Large intestine (tissue), 3 donors: Measurements from ENCODE around the gene CPA4. TPM values are rescaled to one million over a fixed set of nuclear protein-coding genes. Genes with fewer than 3 reads are reported as not detected.
"Not testable (repeated sequence)": the region's sequence is repeated elsewhere in the genome, so short reads cannot be mapped to it uniquely, and the experiment has no call there.

Experiments
- DNase-seq, 2 donors: peaks; one replicate each; pipeline versions ENCODE4 v3.0.0 to v3.0.0-alpha.2; 2013
- H3K27ac ChIP-seq: one replicate; pipeline ENCODE4 v1.5.1; 2013; ENCODE audit warnings: low read length
- H3K27me3 ChIP-seq: 2 replicates; pipeline ENCODE4 v1.6.1; 2013; ENCODE audit warnings: low read length; ENCODE audit not compliant: control insufficient read depth, insufficient read depth
- H3K36me3 ChIP-seq: 2 replicates; pipeline ENCODE4 v1.6.1; 2013; ENCODE audit warnings: low read length; ENCODE audit not compliant: control insufficient read depth, insufficient read depth
- H3K4me1 ChIP-seq: one replicate; pipeline ENCODE4 v1.6.1; 2013; ENCODE audit warnings: low read length; ENCODE audit not compliant: control insufficient read depth, insufficient read depth
- H3K4me3 ChIP-seq: one replicate; pipeline ENCODE4 v1.5.1; 2013; ENCODE audit warnings: low read length
- H3K9me3 ChIP-seq: one replicate; pipeline ENCODE4 v1.6.1; 2013; ENCODE audit warnings: mild to moderate bottlenecking, low read depth, low read length, moderate library complexity; ENCODE audit not compliant: control insufficient read depth
- WGBS: methylation state at CpG from one replicate; pipeline ENCODE4 v1.1.5; 2013; ENCODE audit warnings: low lambda C conversion rate; ENCODE audit not compliant: insufficient coverage; 5-methylcytosine and 5-hydroxymethylcytosine counted together
- polyA plus RNA-seq: library from polyadenylated mRNA; unstranded; fragments of 120-200 nt; gene quantifications from one replicate; pipeline ENCODE4 v1.2.1, GENCODE V29; 2013

CPA4 gene
- polyA plus RNA-seq, 1 donor: 7.9 TPM

GRCh38 chr7:130302649-130303048 is 9.7 kb downstream of the CPA4 start:
- H3K27me3 ChIP-seq: no peaks in the 10 kb centered on the region
- H3K36me3 ChIP-seq: no peaks in the 10 kb centered on the region
- no peaks in the 10 kb centered on the region for H3K4me1 ChIP-seq
- DNase-seq: no peak
- no peak overlapping the region for H3K4me3 ChIP-seq
- H3K27ac ChIP-seq: no peak overlapping the region
- H3K9me3 ChIP-seq: no peaks in the 10 kb centered on the region

DNA sequence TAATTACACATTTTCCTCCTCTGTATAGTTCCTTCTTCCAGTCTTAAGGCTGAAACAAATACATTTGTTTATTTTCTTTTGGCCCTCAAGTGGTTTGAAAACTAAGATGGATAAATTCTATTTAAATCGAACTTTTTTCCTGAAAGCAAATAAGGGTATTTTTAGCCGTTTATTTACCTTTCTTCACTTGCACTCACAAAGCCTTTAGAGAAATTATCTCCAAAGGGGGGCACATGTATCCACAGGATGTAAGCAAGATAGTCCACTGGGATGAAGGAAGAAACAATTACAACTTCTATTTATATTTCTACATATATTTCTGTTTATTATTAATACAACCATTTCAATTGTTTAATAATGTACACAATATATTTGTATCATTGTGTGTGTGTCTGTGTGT is 10.2 kb downstream of the CPA4 start:
- no peaks in the 10 kb centered on the region for H3K4me1 ChIP-seq
- DNase-seq: no peak
- no peaks in the 10 kb centered on the region for H3K36me3 ChIP-seq
- H3K27me3 ChIP-seq: no peaks in the 10 kb centered on the region
- no peaks in the 10 kb centered on the region for H3K9me3 ChIP-seq
- H3K4me3 ChIP-seq: no peak overlapping the region
- 73% methylated on average over 2 of the region's 2 CpGs for WGBS
- no peak overlapping the region for H3K27ac ChIP-seq

- no peak overlapping the region for H3K27ac ChIP-seq
- DNase-seq: no peak
- H3K27me3 ChIP-seq: no peaks in the 10 kb centered on the region
- H3K4me1 ChIP-seq: no peaks in the 10 kb centered on the region
- H3K36me3 ChIP-seq: no peaks in the 10 kb centered on the region
- WGBS: no CpG with 5 or more reads among the region's 5 CpGs
- H3K4me3 ChIP-seq: no peak overlapping the region
- H3K9me3 ChIP-seq: no peaks in the 10 kb centered on the region
These were observed 10.6 kb downstream of the CPA4 start for GRCh38 chr7:130303551-130303950.

DNA sequence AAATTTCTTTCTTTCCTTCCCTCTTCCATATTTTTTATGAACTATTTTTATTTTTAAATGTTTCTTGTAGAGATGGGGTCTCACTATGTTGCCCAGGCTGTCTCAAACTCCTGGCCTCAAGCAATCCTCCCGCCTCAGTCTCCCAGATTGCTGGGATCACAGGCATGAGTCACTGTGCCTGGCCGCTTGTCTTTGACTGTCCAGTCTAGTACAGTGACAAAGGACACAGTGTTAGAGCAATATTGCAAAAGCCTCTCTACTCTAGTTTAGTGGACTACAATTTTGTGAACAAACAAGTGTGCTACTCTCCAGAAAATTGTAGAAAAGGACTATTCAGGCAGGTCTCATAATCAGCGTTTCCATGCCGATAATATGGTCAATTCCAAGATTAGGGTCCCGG is 11.0 kb downstream of the CPA4 start:
- H3K4me1 ChIP-seq: no peaks in the 10 kb centered on the region
- H3K4me3 ChIP-seq: no peak overlapping the region
- H3K9me3 ChIP-seq: no peaks in the 10 kb centered on the region
- WGBS: no CpG with 5 or more reads among the region's 5 CpGs
- no peak overlapping the region for H3K27ac ChIP-seq
- H3K27me3 ChIP-seq: no peaks in the 10 kb centered on the region
- no peak for DNase-seq
- H3K36me3 ChIP-seq: no peaks in the 10 kb centered on the region

DNA sequence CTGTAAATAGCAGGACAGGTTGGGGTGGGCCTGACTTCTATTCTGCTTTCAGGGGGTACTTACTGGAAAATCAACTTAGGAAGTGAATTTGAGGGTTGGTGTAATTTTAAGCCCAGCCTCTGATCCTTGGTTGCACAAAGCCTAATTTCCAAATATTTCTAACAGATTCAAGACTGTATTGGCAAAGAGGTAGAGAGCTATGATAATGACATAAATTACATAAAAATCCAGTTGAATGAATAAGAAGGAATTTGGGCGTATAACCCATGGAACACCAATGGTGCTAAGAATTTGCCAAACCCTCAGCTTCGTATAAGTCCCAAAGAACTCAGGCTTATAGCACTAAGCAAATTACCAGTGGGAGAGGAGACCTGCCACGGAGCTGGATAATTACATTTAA is 11.9 kb downstream of the CPA4 start:
- Histone ChIP-seq H3K9me3 (no peaks in the 10 kb centered on the region), H3K27me3 (no peaks in the 10 kb centered on the region), H3K27ac (no peak overlapping the region), H3K4me3 (no peak overlapping the region), H3K36me3 (no peaks in the 10 kb centered on the region), H3K4me1 (no peaks in the 10 kb centered on the region)
- no peak for DNase-seq
- 100% methylated on average over 1 of the region's 3 CpGs for WGBS

GRCh38 chr7:130305433-130306042 is 12.6 kb downstream of the CPA4 start:
- WGBS: no CpG with 5 or more reads among the region's 21 CpGs
- Histone ChIP-seq H3K9me3 (no peaks in the 10 kb centered on the region), H3K4me1 (no peaks in the 10 kb centered on the region), H3K4me3 (no peak overlapping the region), H3K36me3 (no peaks in the 10 kb centered on the region), H3K27ac (no peak overlapping the region), H3K27me3 (no peaks in the 10 kb centered on the region)
- DNase-seq: no peak

DNA sequence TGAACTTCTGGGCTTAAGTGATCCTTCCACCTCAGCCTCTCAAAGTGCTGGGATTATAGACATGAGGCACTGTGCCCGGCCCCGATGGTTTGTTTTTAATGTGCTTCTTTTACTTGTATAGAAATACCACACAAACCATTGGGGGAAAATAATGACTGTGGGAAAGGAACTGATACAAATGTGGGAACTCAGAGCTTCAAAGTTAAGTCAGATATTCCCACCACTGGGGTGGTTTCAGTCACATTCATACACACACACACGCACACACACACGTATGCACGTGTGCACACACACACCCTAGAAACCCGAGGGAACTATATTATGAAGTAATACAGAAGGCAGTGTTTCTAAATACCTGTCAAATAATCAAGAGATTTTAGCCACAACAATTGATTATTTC is 17.0 kb downstream of the CPA4 start:
- no peak for DNase-seq
- no peaks in the 10 kb centered on the region for H3K27me3 ChIP-seq
- no peaks in the 10 kb centered on the region for H3K9me3 ChIP-seq
- no peak overlapping the region for H3K4me3 ChIP-seq
- H3K4me1 ChIP-seq: no peaks in the 10 kb centered on the region
- WGBS: no CpG with 5 or more reads among the region's 6 CpGs
- H3K27ac ChIP-seq: no peak overlapping the region
- no peaks in the 10 kb centered on the region for H3K36me3 ChIP-seq

- DNase-seq: no peak
- Histone ChIP-seq H3K4me1 (no peaks in the 10 kb centered on the region), H3K4me3 (no peak overlapping the region), H3K27me3 (no peaks in the 10 kb centered on the region), H3K27ac (no peak overlapping the region), H3K36me3 (no peaks in the 10 kb centered on the region), H3K9me3 (no peaks in the 10 kb centered on the region)
- 100% methylated on average over 1 of the region's 6 CpGs for WGBS
These were observed 21.3 kb downstream of the CPA4 start for GRCh38 chr7:130314305-130314704.

- DNase-seq: no peak
- no peaks in the 10 kb centered on the region for H3K27me3 ChIP-seq
- H3K36me3 ChIP-seq: no peaks in the 10 kb centered on the region
- no CpG with 5 or more reads among the region's 1 CpG for WGBS
- no peak overlapping the region for H3K27ac ChIP-seq
- no peaks in the 10 kb centered on the region for H3K4me1 ChIP-seq
- H3K4me3 ChIP-seq: no peak overlapping the region
- no peaks in the 10 kb centered on the region for H3K9me3 ChIP-seq
These were observed 26.6 kb downstream of the CPA4 start for GRCh38 chr7:130319541-130319940.

GRCh38 chr7:130321542-130322229 is 28.7 kb downstream of the CPA4 start:
- not testable (repeated sequence) for H3K27ac ChIP-seq, H3K36me3 ChIP-seq, H3K4me3 ChIP-seq, H3K4me1 ChIP-seq, H3K27me3 ChIP-seq, DNase-seq, H3K9me3 ChIP-seq
- no CpG with 5 or more reads among the region's 3 CpGs for WGBS

DNA sequence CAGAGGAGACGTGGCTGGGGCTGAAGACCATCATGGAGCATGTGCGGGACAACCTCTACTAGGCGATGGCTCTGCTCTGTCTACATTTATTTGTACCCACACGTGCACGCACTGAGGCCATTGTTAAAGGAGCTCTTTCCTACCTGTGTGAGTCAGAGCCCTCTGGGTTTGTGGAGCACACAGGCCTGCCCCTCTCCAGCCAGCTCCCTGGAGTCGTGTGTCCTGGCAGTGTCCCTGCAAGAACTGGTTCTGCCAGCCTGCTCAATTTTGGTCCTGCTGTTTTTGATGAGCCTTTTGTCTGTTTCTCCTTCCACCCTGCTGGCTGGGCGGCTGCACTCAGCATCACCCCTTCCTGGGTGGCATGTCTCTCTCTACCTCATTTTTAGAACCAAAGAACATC is 29.7 kb downstream of the CPA4 start:
- H3K9me3 ChIP-seq: no peaks in the 10 kb centered on the region
- H3K4me1 ChIP-seq: no peaks in the 10 kb centered on the region
- no peaks in the 10 kb centered on the region for H3K36me3 ChIP-seq
- no peak overlapping the region for H3K27ac ChIP-seq
- WGBS: no CpG with 5 or more reads among the region's 7 CpGs
- H3K4me3 ChIP-seq: no peak overlapping the region
- no peak for DNase-seq
- no peaks in the 10 kb centered on the region for H3K27me3 ChIP-seq
